ENCODE data around the gene CCDC178.
"Not testable (repeated sequence)": the region's sequence is repeated elsewhere in the genome, so short reads cannot be mapped to it uniquely, and the experiment has no call there.

CCDC178 gene

GRCh38 chr18:32983721-32984120 lies 456.8 kb downstream of the CCDC178 start:
- no peak for DNase-seq (ENCODE audit: low read depth)

- DNase-seq (ENCODE audit: low read depth), result no peak
These were observed 459.6 kb downstream of the CCDC178 start for GRCh38 chr18:32980896-32981295.

- no peak for DNase-seq (ENCODE audit: low read depth)
These were observed 465.0 kb downstream of the CCDC178 start for GRCh38 chr18:32975501-32975900.

DNA sequence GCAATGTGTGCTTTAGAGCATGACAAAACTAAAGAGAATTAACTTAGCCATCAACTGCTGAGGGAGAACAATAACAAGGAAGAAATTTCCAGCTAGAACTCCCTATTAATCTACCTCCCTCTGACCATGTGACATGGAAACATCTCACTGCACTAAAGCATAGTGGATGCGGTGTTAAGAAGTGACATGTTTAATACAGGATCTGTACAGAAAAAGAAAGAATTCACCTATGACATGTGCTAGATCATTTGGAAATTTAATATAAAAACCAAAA lies 465.4 kb downstream of the CCDC178 start:
- DNase-seq (ENCODE audit: low read depth), result no peak

DNA sequence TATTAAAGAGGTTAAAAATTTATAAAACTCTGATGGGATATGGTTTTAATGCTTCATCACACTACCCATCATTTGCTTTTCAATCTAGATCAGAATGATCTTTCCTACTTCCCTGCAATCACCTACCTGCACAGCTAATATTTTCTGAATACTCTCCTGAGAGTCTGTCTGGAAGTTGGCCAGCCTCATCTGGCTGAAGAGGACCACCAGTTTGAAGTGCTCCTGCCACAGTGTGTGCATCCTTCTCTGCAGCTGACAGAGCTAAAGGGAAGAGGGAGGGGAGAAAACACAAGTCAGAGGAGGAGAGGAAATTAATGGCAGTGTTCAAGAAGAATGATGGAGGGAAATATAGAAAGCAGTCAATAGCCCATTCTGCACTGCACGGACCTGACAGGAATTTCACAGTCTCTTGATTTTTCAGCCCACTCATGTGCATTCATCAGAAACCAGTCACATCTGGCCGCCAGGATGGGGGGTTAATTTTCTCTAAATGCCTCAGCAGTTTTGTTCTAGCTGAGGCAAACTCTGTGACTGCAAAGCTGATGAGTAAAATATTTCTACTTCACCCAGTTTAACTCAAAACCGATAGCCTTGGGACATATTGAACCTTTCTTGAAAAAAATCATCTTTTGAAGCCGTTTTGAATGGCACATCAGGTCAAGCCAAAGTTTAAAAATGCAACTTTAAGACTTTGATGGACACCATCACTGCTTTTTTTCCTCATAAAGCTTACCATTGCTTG lies 465.9 kb downstream of the CCDC178 start:
- DNase-seq (ENCODE audit: low read depth), result no peak

DNA sequence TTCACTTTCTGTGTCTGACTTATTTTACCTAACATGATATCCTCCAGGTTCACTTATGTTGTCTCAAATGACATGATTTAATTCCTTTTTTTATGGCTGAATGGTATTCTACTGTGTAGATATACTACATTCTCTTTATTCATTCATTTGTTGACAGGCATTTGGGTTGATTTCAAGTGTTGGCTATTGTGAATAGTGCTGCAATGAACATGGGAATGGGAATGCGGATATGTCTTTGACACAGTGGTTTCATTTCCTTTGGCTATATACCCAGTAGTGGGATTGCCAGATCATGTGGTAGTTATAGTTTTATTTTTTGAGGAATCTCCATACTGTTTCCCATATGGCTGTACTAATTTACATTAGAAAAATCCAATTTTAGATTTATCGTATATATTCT lies 472.3 kb downstream of the CCDC178 start:
- no peak for DNase-seq (ENCODE audit: low read depth)

GRCh38 chr18:32966141-32966540 lies 474.4 kb downstream of the CCDC178 start:
- DNase-seq (ENCODE audit: low read depth), result no peak

DNA sequence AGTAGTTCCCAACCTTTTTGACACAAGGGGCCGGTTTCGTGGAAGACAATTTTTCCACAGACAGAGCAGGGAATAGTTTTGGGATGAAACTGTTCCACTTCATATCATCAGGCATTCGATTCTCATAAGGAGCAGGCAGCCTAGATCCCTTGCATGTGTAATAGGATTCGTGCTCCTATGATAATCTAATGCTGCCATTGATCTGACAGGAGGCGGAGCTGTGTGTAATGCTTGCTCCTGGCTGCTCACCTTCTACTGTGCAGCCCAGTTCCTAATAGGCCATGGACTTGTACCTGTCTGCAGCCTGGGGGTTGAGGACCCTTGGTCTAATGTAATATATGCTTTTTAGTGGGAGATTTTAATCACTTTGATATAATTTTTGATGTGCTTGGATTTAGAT lies 479.0 kb downstream of the CCDC178 start:
- DNase-seq (ENCODE audit: low read depth), result no peak

DNA sequence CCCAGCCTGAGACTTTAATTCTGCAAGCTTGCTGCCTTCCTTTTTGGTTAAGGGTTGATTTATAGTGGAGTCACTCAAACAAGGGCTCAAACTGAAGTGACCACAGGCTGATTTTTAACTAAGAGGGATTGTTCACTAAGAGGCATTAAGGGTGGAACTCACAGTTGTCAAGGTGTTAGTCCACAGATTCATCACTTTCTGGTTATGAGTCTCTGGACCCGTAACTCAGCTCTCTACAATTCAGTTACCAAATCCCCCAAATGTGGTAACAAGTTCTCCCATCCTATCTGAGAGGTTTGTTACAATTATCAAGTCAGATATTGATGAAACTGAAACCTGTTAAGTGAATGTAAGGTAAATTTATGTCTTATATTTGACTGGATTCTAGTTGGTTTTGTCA lies 481.8 kb downstream of the CCDC178 start:
- DNase-seq (ENCODE audit: low read depth), result no peak

GRCh38 chr18:32956591-32957315 lies 483.8 kb downstream of the CCDC178 start:
- DNase-seq (ENCODE audit: low read depth), result no peak

- DNase-seq (ENCODE audit: low read depth), result not testable (repeated sequence)
These were observed 488.2 kb downstream of the CCDC178 start for GRCh38 chr18:32952318-32952717.

GRCh38 chr18:32937597-32937996 lies 502.9 kb downstream of the CCDC178 start:
- no peak for DNase-seq (ENCODE audit: low read depth)

DNA sequence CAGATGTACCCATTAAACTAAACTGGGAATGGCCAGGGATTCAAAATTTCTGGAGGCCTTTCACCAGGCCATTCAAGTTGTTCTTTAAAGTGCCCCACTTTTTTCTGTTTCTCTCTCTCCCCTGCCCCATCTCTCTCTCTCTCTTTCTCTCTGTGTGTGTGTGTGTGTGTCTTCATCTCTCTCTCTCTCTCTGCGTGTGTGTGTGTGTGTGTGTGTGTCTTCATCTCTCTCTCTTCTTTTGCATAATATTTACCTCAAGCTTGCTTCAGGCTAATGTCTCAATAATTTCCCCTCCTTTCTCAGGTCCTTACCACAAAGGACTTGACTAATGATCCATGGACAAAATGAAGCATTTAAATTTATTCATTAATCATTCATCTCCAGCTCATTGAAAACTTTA lies 503.5 kb downstream of the CCDC178 start:
- no peak for DNase-seq (ENCODE audit: low read depth)

GRCh38 chr18:32934201-32934600 lies 506.3 kb downstream of the CCDC178 start:
- no peak for DNase-seq (ENCODE audit: low read depth)

- DNase-seq (ENCODE audit: low read depth), result no peak
These were observed 509.7 kb downstream of the CCDC178 start for GRCh38 chr18:32930695-32931301.

- DNase-seq (ENCODE audit: low read depth), result no peak
These were observed 511.3 kb downstream of the CCDC178 start for GRCh38 chr18:32929213-32929612.

DNA sequence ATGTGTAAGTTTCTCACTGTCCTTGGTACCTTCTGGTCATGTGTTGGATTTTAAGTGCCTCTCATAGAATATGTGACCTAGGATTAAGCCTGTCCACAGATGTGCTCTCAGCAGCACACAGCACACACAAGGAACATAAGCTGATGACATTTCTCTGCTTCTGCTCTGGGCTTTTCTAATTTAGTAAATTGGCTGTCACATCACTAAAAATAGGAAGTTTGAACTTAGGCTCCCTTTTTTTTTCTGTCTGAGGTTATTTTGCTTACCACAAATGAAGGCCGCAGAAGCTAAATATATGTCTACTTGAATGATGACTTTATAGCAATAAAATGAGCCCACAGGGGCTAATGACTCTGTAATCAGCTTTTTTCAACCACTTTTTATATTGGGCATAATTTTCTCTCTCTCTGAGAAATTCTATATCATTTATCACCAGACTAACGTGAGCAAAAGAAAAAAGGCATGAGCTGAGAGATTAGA lies 517.5 kb downstream of the CCDC178 start:
- no peak for DNase-seq (ENCODE audit: low read depth)

DNA sequence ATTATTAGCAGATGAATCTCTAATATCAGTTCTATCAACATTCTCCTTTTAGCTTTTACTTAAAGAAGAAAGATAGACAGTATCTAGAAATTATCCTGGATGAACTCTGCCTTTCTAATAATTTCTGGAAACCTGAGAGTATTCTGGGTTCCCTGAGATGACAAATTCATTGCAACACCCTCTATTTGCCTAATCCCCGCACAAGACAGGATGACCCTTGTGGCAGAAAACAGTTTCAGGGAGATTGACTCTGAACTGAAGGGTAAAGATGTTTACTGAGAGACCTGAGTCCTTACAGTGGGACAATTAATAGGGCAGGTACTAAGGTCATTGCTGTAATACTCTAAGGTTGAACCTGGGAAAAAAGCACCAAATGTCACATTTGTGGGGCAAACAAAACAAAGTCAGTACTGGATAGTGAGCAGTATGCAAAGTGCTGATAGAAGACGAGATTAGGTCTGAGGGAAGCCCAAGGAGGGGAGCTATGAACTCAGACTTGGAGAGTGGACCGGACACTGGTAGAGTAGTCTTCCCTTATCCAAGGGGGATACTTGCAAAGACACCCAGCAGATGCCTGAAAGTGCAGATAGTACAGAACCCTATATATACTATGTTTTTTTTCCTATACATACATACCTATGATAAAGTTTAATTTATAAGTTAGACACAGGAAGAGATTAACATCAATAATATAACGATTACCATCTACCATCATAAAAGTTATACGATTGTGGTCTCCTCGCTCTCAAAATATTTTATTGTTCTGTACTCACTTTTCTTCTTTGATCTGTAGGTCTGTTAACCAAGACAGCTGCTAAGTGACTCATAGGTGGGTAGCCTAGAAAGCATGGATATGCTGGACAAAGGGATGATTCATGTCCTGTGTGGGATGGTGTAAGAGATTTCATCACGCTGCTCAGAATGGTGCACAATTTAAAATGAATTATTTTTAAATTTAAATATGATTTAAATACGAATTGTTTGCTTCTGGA lies 519.4 kb downstream of the CCDC178 start:
- no peak for DNase-seq (ENCODE audit: low read depth)

DNA sequence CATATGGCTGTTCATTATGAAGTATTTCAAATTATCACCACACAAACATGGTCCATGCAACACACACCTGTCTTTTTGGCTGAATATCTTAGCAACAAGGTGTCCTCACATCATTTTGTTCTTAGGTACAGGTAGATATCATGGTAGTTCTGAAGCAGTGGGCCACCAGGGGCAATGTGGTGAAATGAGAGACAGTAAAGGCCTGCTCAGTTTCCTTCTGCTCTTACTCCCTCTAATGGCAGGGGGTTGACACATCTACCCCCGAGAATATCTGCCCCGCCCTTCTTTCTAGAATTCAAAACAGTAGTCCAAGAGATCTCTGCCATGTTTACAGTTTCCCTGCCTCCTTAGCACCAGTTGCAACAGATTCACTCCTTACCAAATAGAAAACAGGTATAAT lies 520.7 kb downstream of the CCDC178 start:
- no peak for DNase-seq (ENCODE audit: low read depth)

GRCh38 chr18:32918692-32919250 lies 521.8 kb downstream of the CCDC178 start:
- no peak for DNase-seq (ENCODE audit: low read depth)

GRCh38 chr18:32915516-32915915 lies 525.0 kb downstream of the CCDC178 start:
- DNase-seq (ENCODE audit: low read depth), result no peak

Measured in T-helper 22 cell (primary cell).